Measurements from ENCODE around the gene CRHR2.
"Not testable (repeated sequence)": the region's sequence is repeated elsewhere in the genome, so short reads cannot be mapped to it uniquely, and the experiment has no call there.

The CRHR2 gene

GRCh38 chr7:30682212-30683083 is at the start of gene CRHR2:
Gene CRHR2, minus strand, starts transcription at chr7:30682456. Its CDS starts 176 bp downstream, at chr7:30682280.
- no peak for DNase-seq (ENCODE audit: low spot score)

DNA sequence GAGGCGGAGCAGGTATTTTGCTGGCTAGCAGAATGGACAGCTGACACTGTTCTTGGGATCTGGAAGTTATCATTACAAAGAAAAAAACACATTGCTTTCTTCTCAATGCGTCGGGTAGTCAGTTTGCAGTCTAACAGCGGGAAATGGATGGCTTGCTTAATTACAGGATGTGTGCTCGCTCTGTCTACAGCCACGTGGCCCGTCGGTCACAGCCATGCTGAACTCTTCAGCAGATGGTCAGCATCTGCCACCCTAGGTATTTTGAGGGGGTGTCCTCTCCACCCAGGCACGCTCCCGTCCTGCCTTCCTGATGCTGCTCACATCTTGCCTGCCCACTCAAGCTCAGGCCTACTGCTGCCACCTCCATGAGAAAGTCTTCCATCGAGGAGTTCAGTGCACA is 49.3 kb upstream of the CRHR2 start:
- no peak for DNase-seq (ENCODE audit: low spot score)

DNA sequence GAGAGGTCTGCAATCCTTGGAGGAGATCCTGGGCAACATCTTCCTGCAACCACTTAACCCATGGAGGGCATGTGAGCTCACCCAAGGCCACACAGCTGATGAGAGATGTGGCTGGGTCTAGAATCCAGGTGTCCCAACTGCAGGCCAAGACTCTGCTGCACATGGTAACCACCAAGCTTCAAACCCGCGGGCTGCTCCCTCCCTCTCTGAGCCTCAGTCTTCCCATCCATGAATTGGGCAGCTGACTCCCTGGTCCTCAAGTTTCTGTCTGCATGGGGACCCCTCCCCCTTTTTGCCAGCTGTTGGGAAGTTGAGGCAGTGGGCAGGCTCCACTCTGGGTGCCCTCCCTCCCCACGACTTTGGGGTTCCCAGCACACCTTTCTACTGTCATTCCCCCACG is 48.7 kb upstream of the CRHR2 start:
- DNase-seq (ENCODE audit: low spot score): no peak

DNA sequence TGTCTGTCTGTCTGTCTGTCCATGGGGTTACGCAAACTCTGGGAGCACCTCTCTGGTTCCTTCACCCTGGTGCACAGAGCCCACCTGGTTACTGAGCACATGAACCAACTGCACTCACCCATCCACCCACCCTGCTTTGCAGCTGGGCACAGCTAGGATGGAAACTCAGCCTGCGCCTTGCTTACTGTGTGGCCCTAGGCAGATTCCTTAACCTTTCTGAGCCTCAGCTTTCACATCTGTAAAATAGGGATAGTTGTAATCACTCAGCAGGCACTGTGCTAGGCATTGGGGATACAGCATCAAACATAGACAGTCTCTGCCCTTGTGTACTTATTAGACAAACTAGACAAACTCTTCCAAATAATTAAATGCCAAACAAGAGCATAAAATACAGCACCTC is 47.8 kb upstream of the CRHR2 start:
- no peak for DNase-seq (ENCODE audit: low spot score)

- DNase-seq (ENCODE audit: low spot score): no peak
Measured at GRCh38 chr7:30729642-30730041, 47.4 kb upstream of the CRHR2 start.

GRCh38 chr7:30728591-30729100 is 46.4 kb upstream of the CRHR2 start:
- DNase-seq (ENCODE audit: low spot score): no peak

DNA sequence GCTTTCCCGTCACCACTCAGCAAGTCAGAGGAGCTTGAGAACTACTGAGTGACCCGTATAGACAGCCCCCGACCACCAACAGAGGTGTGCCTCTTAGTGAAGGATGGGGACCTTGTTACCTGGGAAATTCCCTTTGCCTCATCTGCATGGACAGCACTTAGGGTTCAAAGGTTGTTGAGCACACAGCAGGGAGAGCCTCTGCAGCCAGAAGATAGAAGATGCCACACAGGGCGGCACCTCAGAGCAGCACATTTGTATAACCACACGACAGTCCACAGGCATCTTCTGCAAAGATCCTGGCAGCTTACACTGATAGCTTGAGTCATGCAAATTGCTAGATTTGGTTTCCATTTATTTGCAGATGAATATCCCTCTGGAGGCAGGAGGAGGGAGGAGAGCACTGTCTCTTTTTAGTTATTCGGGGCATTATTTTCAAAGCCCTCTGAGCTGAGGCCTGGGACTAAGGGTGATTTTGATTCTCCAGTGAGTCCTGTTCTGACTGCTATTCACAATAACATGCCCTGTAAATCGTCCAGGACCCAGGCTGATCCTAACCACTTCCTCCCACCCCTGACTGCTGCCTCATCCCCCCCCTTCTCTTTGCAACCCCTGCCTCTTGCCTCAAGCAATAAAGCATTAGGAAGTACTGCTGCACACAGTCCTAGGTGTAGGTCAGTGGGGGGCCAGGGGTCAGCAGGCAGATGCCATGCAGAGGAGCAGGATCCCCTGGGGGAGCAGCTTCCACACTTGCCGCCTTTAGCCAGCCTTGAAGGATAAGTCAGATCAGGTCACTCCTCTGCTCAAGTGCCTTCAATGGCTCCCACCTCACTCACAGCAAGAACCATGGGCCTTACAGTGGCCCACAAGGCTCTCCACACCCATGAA is 45.0 kb upstream of the CRHR2 start:
- peak; percentile 55 for DNase-seq (ENCODE audit: low spot score)

DNA sequence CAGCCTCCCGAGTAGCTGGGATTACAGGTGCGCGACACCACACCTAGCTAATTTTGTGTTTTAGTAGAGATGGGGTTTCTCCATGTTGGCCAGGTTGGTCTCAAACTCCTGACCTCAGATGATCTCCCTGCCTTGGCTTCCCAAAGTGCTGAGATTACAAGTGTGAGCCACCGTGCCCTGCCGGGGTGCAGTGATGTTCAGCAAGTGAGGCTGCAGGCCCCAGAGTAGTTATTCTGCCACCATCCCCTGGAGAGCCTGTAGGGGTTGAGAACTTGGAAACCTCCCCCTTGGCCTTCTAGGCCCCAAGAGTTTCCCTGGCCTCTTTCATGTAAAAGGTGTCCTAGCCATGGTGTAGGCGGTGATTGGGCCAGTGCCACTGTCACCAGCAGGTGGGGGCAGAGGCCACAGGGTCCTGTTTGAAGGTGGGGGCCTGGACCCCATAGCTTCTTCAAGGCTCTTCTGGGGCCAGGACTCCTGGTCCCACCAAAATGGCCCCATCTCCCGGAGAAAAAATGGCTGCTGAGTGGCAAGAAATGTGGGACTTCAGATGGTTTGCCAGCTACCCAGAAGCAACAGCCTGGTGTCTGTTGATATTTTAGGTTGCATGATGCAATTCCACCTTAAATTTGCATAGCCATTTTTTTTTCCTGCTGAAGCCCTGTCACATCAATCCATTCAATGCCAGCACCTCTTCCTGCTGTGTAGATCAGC is 44.2 kb upstream of the CRHR2 start:
- peak; percentile 49 for DNase-seq (ENCODE audit: low spot score)

- no peak for DNase-seq (ENCODE audit: low spot score)
Measured at GRCh38 chr7:30723776-30724175, 41.5 kb upstream of the CRHR2 start.

GRCh38 chr7:30722671-30723070 is 40.4 kb upstream of the CRHR2 start:
- DNase-seq (ENCODE audit: low spot score): no peak

GRCh38 chr7:30722187-30722586 is 39.9 kb upstream of the CRHR2 start:
- DNase-seq (ENCODE audit: low spot score): no peak

GRCh38 chr7:30721211-30721610 is 39.0 kb upstream of the CRHR2 start:
- DNase-seq (ENCODE audit: low spot score): no peak

DNA sequence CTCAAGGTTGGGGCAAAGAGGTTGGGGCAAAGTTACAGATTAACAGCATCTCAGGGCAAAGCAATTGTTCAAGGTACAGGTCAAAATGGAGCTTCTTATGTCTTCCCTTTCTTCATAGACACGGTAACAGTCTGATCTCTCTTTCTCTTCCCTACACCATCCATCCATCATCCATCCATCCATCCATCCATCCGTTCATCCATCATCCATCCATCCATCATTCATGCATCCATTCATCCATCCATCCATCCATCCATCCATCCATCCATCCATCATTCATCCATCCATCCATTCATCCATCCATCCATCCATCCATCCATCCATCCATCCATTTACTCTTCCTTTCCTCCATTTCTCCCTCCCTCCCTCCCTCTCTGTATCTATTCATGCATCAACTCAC is 37.2 kb upstream of the CRHR2 start:
- not testable (repeated sequence) for DNase-seq (ENCODE audit: low spot score)

GRCh38 chr7:30717181-30717580 is 34.9 kb upstream of the CRHR2 start:
- peak; percentile 37 for DNase-seq (ENCODE audit: low spot score)

- DNase-seq (ENCODE audit: low spot score): no peak
Measured at GRCh38 chr7:30714129-30714528, 31.9 kb upstream of the CRHR2 start.

DNA sequence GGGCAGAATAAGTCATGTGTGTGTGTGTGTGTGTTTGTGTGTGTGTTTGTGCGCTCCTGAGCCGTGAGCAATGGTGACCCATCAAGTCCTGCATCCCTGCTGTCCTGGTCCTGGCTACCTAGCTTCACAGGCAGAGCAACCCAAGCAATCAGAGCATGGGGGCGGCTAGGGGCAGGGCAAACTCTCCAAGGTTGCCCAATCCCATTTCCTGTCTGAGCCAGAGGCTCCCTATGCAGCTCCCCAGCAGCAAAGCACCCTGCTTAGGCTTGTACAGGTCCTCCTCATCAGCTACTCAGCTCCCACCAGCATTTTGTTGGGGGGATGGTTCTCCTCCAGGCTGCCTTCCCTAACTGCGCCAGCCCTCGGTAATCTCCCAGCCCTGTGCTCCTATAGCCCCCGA is 31.1 kb upstream of the CRHR2 start:
- DNase-seq (ENCODE audit: low spot score): no peak

GRCh38 chr7:30710669-30711068 is 28.4 kb upstream of the CRHR2 start:
- DNase-seq (ENCODE audit: low spot score): no peak

- DNase-seq (ENCODE audit: low spot score): no peak
Measured at GRCh38 chr7:30709549-30709948, 27.3 kb upstream of the CRHR2 start.

DNA sequence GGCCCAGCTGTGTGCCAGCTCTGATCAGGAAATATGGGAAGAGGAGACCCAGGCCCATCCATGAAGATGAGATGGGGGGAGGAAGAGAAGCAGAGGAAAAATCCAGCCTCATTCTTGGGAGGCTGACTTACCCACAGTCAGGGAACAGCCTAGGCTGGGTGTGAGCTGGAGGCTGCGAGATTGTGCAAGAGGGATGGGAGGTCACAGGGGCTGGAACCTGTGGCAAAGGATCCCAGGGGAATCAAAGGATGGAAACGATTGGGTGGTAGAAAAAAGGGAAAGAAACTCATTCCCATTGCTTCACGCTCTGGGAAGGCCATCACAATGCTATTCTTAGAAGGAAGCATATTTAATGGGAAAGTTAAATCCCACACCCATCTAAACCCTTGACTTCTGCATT is 26.7 kb upstream of the CRHR2 start:
- no peak for DNase-seq (ENCODE audit: low spot score)

DNA sequence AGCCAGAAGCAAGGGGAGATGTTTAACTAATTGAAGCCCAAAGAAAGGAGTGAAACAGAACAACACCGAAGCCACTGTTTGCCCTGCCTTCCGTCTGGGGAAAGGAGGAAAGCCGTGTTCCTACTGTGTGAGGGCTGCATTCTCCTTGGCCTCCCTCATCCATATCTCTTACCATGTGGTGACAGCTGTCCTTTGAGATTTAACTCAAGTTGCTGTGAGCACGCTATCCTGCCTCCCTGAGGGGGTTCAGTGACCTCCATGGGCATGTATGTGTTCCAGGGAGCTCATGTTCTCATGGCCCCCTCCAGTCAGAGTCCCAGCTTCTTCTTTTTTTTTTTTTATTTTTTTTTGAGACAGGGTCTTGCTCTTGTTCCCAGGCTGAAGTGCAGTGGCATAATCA is 26.2 kb upstream of the CRHR2 start:
- no peak for DNase-seq (ENCODE audit: low spot score)

DNA sequence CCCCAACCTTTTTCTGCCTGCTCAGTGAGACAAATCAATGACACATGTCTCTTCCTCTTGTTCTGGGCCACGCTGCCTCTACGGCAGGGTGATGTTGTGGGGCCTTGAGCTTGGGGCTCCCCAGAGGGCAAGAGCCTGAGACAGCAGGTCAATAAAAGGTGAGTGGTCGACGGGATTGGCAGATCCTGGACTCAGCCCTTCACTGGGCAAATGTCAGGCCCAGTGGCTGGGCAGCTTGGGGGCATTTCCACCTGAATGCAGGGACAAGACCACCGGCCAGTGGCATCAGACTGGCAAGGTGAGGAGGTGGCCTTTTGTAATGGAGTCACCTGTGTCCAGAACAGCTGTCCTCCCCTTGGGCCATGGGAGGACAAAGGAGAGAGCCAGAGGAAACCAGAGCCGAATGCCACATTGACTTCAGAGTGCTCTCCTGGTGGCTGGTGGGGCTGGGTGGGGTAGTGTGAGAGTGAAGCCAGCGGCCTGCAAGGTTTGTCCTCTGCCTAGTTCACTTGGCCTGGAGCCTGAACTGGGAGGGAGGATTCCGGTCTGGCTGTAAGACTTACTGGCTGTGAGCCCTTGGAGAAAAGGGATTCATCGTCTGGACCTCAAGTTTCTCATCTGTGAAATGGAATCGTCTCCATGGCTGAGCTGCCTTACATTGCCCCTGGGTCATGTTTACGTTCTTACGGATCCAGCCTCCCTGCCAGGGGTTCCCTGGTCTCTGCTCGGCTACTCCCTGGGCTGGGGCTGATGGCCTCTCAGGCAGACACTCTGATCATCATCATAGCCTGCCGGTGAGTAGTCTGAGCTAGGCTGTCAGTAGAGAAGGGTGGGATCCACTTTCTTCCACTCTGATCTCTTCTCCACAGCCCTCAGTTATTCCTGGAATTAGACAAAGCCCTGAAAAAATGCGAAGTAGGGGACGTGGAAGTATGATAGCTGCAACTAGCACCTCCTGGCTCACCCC is 25.4 kb upstream of the CRHR2 start:
- DNase-seq (ENCODE audit: low spot score): no peak

All from SW480 (cell line).